HUES6 (cell line): ENCODE measurements around the gene MELK.

ENCODE experiments used
- H3K27ac ChIP-seq: 2 replicates; pipeline ENCODE4 v1.7.0; 2013; ENCODE audit warnings: low read depth, mild to moderate bottlenecking, low read length, inconsistent platforms
- H3K27me3 ChIP-seq: 2 replicates; pipeline ENCODE4 v1.6.1; 2013; ENCODE audit warnings: low read length; ENCODE audit not compliant: control insufficient read depth, insufficient read depth
- H3K36me3 ChIP-seq: 2 replicates; pipeline ENCODE4 v1.6.1; 2013; ENCODE audit warnings: low read length; ENCODE audit not compliant: control insufficient read depth, insufficient read depth
- H3K4me1 ChIP-seq: 2 replicates; pipeline ENCODE4 v1.6.1; 2013; ENCODE audit warnings: low read length; ENCODE audit not compliant: control insufficient read depth, insufficient read depth
- H3K4me3 ChIP-seq: 2 replicates; pipeline ENCODE4 v1.5.1; 2013; ENCODE audit warnings: low read depth, low read length
- H3K9ac ChIP-seq: one replicate; pipeline ENCODE4 v1.6.1; 2013; ENCODE audit warnings: mild to moderate bottlenecking, low read length
- H3K9me3 ChIP-seq: 2 replicates; pipeline ENCODE4 v1.6.1; 2013; ENCODE audit warnings: low read depth, low read length; ENCODE audit not compliant: control insufficient read depth, insufficient read depth

The MELK gene

GRCh38 chr9:36623280-36623679, 50.6 kb downstream of the MELK start:
- no peaks in the 10 kb centered on the region for H3K27me3 ChIP-seq
- H3K27ac ChIP-seq = no peak overlapping the region
- no peak overlapping the region for H3K4me3 ChIP-seq
- no peak overlapping the region for H3K9ac ChIP-seq
- peaks cover 20% of the 10 kb centered on the region for H3K36me3 ChIP-seq
- H3K4me1 ChIP-seq = no peaks in the 10 kb centered on the region
- H3K9me3 ChIP-seq = no peaks in the 10 kb centered on the region

- H3K4me3 ChIP-seq = no peak overlapping the region
- peaks cover 23% of the 10 kb centered on the region for H3K36me3 ChIP-seq
- H3K4me1 ChIP-seq = no peaks in the 10 kb centered on the region
- H3K27me3 ChIP-seq = no peaks in the 10 kb centered on the region
- H3K9me3 ChIP-seq = no peaks in the 10 kb centered on the region
- H3K27ac ChIP-seq = no peak overlapping the region
- no peak overlapping the region for H3K9ac ChIP-seq
These were observed 52.4 kb downstream of the MELK start for GRCh38 chr9:36625006-36625615.

GRCh38 chr9:36632892-36633291, 60.2 kb downstream of the MELK start:
- no peaks in the 10 kb centered on the region for H3K9me3 ChIP-seq
- no peak overlapping the region for H3K27ac ChIP-seq
- H3K4me3 ChIP-seq = no peak overlapping the region
- H3K4me1 ChIP-seq = no peaks in the 10 kb centered on the region
- no peaks in the 10 kb centered on the region for H3K27me3 ChIP-seq
- peaks cover 52% of the 10 kb centered on the region for H3K36me3 ChIP-seq
- no peak overlapping the region for H3K9ac ChIP-seq

DNA sequence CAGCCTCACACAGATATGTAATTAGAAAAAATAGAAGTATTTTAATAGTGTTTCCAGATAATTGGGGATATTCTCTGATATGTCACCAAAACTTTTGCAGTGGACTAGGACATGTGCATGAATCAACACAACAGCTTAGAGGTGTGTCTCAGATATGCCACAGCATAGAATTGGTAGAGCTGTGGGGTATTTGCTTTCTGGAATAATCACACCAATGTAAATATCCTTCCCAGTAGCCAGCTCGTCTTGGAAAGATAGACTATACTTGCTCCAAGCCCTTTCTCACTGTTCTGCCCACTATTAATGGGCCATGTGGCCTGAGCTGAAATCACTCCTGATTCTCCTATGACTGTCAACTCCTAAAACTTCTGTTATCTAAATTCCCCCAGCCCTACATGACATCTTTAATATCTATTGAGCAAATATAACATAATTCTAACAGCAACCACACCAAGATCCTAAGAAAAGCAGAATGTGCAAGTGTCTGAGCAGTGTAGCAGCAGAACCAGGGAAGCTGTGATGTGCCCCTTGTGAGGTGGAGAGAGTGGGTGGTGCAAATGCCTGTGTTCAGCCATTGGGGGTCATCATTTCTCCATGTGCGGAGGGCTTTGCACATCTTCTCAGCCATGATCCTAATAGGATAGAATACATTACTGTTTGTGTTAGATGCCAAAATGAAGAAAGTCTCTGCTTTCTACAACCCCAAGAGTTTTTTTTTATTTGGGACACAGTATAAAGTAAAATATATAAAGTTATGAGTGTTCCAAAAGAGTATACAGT, 65.0 kb downstream of the MELK start:
- H3K36me3 ChIP-seq = peaks cover 59% of the 10 kb centered on the region
- no peaks in the 10 kb centered on the region for H3K27me3 ChIP-seq
- no peak overlapping the region for H3K27ac ChIP-seq
- no peaks in the 10 kb centered on the region for H3K9me3 ChIP-seq
- no peak overlapping the region for H3K9ac ChIP-seq
- no peak overlapping the region for H3K4me3 ChIP-seq
- no peaks in the 10 kb centered on the region for H3K4me1 ChIP-seq

DNA sequence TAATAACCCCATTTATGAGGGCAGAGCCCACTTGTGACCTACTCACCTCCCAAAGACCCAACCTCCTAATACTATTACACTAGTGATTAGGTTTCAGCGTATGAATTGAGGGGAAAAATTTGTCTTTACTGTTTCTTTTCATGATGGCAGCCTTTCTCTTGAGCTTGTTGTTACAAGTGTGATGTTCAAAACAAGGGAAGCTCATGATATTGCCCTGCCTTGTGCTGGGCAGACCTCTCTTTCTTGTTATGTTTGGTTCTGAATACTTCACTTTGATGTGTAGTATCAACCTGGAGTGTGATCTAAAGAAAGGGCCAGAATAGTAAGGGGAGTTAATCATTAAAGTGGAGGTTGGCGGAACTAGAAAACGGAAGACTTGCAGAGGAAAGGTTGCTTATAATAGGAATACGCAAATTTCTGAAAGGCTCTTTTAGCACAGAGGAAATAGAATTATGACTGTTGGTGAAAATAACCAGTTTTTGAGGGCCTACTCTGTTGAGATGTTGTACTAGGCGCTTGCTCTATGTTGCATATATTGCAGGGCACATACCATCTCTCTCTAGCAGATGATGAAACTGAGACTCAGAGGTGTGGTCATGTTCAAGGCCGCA, 68.2 kb downstream of the MELK start:
- Histone ChIP-seq H3K9ac (no peak overlapping the region), H3K4me3 (no peak overlapping the region), H3K4me1 (no peaks in the 10 kb centered on the region), H3K36me3 (peaks cover 64% of the 10 kb centered on the region), H3K27me3 (no peaks in the 10 kb centered on the region), H3K27ac (no peak overlapping the region), H3K9me3 (no peaks in the 10 kb centered on the region)

- Histone ChIP-seq H3K36me3 (peaks cover 74% of the 10 kb centered on the region), H3K9me3 (no peaks in the 10 kb centered on the region), H3K4me1 (no peaks in the 10 kb centered on the region), H3K27me3 (no peaks in the 10 kb centered on the region), H3K4me3 (no peak overlapping the region), H3K9ac (no peak overlapping the region), H3K27ac (no peak overlapping the region)
These were observed 70.1 kb downstream of the MELK start for GRCh38 chr9:36642817-36643216.

GRCh38 chr9:36656842-36657241, 84.1 kb downstream of the MELK start:
- peaks cover 57% of the 10 kb centered on the region for H3K36me3 ChIP-seq
- no peak overlapping the region for H3K9ac ChIP-seq
- no peaks in the 10 kb centered on the region for H3K27me3 ChIP-seq
- H3K27ac ChIP-seq = no peak overlapping the region
- no peak overlapping the region for H3K4me3 ChIP-seq
- no peaks in the 10 kb centered on the region for H3K4me1 ChIP-seq
- H3K9me3 ChIP-seq = no peaks in the 10 kb centered on the region

DNA sequence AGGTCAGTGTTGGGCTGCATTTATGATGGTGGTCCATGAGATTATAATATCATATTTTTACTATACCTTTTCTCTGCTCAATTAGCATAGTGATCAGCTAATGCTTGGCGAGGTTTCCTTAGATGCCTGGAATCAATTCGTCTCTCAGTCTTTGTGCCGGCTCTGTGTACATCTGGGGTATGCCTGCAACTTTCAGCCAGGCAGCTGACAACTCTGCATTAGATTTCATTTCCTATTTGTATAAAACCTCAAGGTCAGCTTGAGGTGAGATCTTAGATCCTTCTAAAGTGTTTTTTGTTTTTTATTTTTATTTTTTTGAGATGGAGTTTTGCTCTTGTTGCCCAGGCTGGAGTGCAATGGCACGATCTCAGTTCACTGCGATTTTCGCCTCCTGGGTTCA, 86.8 kb downstream of the MELK start:
- Histone ChIP-seq H3K4me3 (no peak overlapping the region), H3K9ac (no peak overlapping the region), H3K9me3 (no peaks in the 10 kb centered on the region), H3K27ac (no peak overlapping the region), H3K4me1 (no peaks in the 10 kb centered on the region), H3K27me3 (no peaks in the 10 kb centered on the region), H3K36me3 (peaks cover 42% of the 10 kb centered on the region)

- Histone ChIP-seq H3K4me3 (no peak overlapping the region), H3K27me3 (no peaks in the 10 kb centered on the region), H3K27ac (no peak overlapping the region), H3K9me3 (no peaks in the 10 kb centered on the region), H3K9ac (no peak overlapping the region), H3K36me3 (peaks cover 52% of the 10 kb centered on the region), H3K4me1 (no peaks in the 10 kb centered on the region)
These were observed 92.1 kb downstream of the MELK start for GRCh38 chr9:36664806-36665205.

DNA sequence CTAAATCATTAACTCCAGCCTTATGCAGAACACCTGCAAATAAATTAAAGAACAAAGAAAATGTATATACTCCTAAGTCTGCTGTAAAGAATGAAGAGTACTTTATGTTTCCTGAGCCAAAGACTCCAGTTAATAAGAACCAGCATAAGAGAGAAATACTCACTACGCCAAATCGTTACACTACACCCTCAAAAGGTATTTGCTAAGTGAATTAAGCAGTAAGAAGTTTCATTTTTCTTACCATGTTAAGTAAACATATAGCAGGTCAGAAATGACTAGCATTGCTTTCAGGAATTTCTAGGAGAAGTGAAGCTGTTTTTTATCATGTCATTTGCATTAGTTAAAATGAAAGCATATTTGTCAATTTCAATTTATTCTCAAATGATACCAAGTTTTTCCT, 92.7 kb downstream of the MELK start:
- Histone ChIP-seq H3K4me1 (no peaks in the 10 kb centered on the region), H3K27ac (no peak overlapping the region), H3K36me3 (peaks cover 56% of the 10 kb centered on the region), H3K27me3 (no peaks in the 10 kb centered on the region), H3K9ac (no peak overlapping the region), H3K4me3 (no peak overlapping the region), H3K9me3 (no peaks in the 10 kb centered on the region)

GRCh38 chr9:36665921-36666431, 93.3 kb downstream of the MELK start:
- no peak overlapping the region for H3K27ac ChIP-seq
- H3K36me3 ChIP-seq = peaks cover 62% of the 10 kb centered on the region
- no peaks in the 10 kb centered on the region for H3K27me3 ChIP-seq
- no peak overlapping the region for H3K9ac ChIP-seq
- no peaks in the 10 kb centered on the region for H3K4me1 ChIP-seq
- H3K4me3 ChIP-seq = no peak overlapping the region
- no peaks in the 10 kb centered on the region for H3K9me3 ChIP-seq
